ENCODE measurements around the gene MTHFD1L.
"Not testable (repeated sequence)": the region's sequence is repeated elsewhere in the genome, so short reads cannot be mapped to it uniquely, and the experiment has no call there.

Gene MTHFD1L

DNA sequence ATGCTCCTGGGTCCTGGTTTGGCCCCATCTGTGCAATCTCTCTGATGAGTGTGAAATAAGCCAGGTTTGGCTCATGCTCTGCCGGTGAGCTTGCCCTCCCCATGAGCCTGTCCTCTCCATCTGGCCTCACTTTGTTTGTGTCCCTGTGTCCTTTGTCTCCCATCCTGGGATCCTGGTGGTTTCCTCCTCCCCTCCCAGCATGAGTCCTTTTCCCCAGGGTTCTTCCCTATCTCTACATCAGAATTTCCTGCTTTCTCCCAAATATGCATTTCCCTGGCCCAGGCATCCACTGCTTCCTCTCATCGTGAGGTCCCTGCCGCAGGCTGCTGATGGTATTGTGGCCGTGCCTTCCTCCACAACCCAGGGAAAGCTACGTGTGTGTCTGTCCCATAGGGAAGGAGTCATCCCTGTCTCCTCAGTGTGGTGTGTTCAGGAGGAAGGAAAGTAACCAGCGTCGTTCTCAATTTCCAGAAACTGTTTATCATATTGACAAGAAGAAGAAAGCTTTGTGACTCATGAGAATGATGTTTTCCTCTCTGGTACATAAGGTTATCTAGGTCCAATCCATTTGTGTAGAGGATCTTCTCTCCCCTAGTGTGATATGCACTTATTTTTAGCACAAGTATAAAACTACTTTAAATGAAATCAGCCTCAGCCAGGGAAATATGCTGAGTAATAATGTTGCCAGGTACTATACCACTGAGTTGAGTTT, 180.2 kb downstream of the MTHFD1L start:
- DNase-seq (ENCODE audit: low read depth, low spot score); H3K27ac ChIP-seq (ENCODE audit: low read length); H3K4me1 ChIP-seq (ENCODE audit: control insufficient read depth, insufficient read depth, low read length); H3K9me3 ChIP-seq (ENCODE audit: control insufficient read depth, insufficient read depth, low read length); H3K36me3 ChIP-seq (ENCODE audit: control insufficient read depth, insufficient read depth, low read length); H3K27me3 ChIP-seq (ENCODE audit: control insufficient read depth, insufficient read depth, low read length); H3K4me3 ChIP-seq (ENCODE audit: low read length): not testable (repeated sequence)
- no CpG with 5 or more reads among the region's 7 CpGs for WGBS (ENCODE audit: insufficient coverage, insufficient read length)

DNA sequence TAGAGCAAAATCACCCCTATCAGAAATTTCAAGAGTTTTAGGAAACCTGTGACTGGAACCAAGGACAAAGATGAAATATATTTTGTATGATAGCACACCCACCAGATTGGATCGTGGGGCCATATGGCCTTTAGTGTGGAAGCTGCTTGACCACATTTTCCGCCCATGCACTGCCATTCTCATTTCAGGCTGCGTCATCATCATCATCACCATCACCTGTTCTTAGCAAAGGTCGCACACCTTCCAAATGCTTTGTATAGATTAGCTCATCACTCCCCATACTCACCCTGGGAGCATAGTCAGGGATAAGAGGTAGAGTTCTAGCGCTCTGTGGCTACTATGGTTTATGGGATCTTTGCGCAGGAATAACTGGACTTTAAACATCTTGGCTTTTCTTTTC, 185.7 kb downstream of the MTHFD1L start:
- no peak overlapping the region for H3K4me3 ChIP-seq (ENCODE audit: low read length)
- DNase-seq (ENCODE audit: low read depth, low spot score), result no peak
- WGBS (ENCODE audit: insufficient coverage, insufficient read length), result no CpG with 5 or more reads among the region's 6 CpGs
- H3K9me3 ChIP-seq (ENCODE audit: control insufficient read depth, insufficient read depth, low read length), result no peaks in the 10 kb centered on the region
- H3K36me3 ChIP-seq (ENCODE audit: control insufficient read depth, insufficient read depth, low read length), result no peaks in the 10 kb centered on the region
- no peaks in the 10 kb centered on the region for H3K4me1 ChIP-seq (ENCODE audit: control insufficient read depth, insufficient read depth, low read length)
- H3K27ac ChIP-seq (ENCODE audit: low read length), result no peak overlapping the region
- no peaks in the 10 kb centered on the region for H3K27me3 ChIP-seq (ENCODE audit: control insufficient read depth, insufficient read depth, low read length)

DNA sequence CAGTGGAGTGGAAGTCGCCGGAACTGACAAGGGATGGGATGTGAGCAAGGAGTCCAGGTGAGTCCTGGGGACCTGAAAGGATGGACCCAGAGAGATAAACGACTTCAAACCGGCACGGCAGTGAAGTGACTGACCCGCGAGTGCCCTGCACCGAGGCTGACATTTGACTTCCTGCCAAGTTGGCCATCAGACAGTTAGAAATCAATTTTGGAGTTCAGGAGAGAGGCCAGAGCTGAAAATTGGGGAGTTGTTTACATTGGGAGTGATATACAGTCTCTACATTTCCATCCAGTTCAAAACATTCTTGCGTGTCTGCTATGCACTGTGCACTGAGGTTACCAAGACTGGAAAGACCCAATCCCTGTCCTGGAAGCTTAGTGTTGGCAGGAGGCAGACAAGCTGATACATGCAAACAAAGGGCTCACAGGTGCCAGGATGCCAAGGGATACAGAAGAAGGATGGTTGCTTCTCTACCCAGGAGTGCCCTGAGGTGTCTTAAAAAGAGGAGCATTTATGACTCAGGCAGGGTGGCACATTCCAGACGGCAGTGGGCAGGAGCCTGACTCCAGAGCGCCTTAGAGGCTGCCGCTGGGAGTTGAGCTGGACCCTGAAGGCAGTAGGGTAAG, 186.6 kb downstream of the MTHFD1L start:
- Histone ChIP-seq H3K36me3 (ENCODE audit: control insufficient read depth, insufficient read depth, low read length) (no peaks in the 10 kb centered on the region), H3K4me1 (ENCODE audit: control insufficient read depth, insufficient read depth, low read length) (no peaks in the 10 kb centered on the region), H3K27me3 (ENCODE audit: control insufficient read depth, insufficient read depth, low read length) (no peaks in the 10 kb centered on the region), H3K9me3 (ENCODE audit: control insufficient read depth, insufficient read depth, low read length) (no peaks in the 10 kb centered on the region), H3K4me3 (ENCODE audit: low read length) (no peak overlapping the region), H3K27ac (ENCODE audit: low read length) (no peak overlapping the region)
- no CpG with 5 or more reads among the region's 12 CpGs for WGBS (ENCODE audit: insufficient coverage, insufficient read length)
- DNase-seq (ENCODE audit: low read depth, low spot score), result no peak

DNA sequence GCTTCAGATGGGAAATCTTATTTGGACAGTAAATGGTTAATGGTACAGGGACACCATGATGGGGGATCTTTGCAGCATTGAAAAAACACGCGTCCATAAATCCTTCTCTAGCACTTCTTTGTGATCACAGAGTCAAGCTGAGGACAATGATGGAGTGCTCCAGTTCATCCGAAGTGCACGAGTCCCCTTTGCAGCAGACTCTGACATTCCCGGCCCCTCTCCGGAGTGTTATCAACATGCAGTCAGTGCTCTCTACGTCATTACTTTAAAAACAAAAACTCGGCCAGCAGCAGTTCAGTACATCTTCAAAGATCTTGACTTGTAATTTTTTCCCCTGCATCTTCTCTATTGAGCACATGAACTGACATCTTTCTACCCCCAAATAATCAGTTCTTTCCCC, 188.8 kb downstream of the MTHFD1L start:
- DNase-seq (ENCODE audit: low read depth, low spot score), result no peak
- no peaks in the 10 kb centered on the region for H3K9me3 ChIP-seq (ENCODE audit: control insufficient read depth, insufficient read depth, low read length)
- no peaks in the 10 kb centered on the region for H3K27me3 ChIP-seq (ENCODE audit: control insufficient read depth, insufficient read depth, low read length)
- H3K4me3 ChIP-seq (ENCODE audit: low read length), result no peak overlapping the region
- no peaks in the 10 kb centered on the region for H3K4me1 ChIP-seq (ENCODE audit: control insufficient read depth, insufficient read depth, low read length)
- no peaks in the 10 kb centered on the region for H3K36me3 ChIP-seq (ENCODE audit: control insufficient read depth, insufficient read depth, low read length)
- no CpG with 5 or more reads among the region's 8 CpGs for WGBS (ENCODE audit: insufficient coverage, insufficient read length)
- no peak overlapping the region for H3K27ac ChIP-seq (ENCODE audit: low read length)

- no peak for DNase-seq (ENCODE audit: low read depth, low spot score)
- Histone ChIP-seq H3K27ac (ENCODE audit: low read length) (no peak overlapping the region), H3K9me3 (ENCODE audit: control insufficient read depth, insufficient read depth, low read length) (no peaks in the 10 kb centered on the region), H3K36me3 (ENCODE audit: control insufficient read depth, insufficient read depth, low read length) (no peaks in the 10 kb centered on the region), H3K4me1 (ENCODE audit: control insufficient read depth, insufficient read depth, low read length) (no peaks in the 10 kb centered on the region), H3K4me3 (ENCODE audit: low read length) (no peak overlapping the region), H3K27me3 (ENCODE audit: control insufficient read depth, insufficient read depth, low read length) (no peaks in the 10 kb centered on the region)
- no CpG with 5 or more reads among the region's 9 CpGs for WGBS (ENCODE audit: insufficient coverage, insufficient read length)
These were observed 190.9 kb downstream of the MTHFD1L start for GRCh38 chr6:151056230-151056907.

- Histone ChIP-seq H3K27me3 (ENCODE audit: control insufficient read depth, insufficient read depth, low read length) (no peaks in the 10 kb centered on the region), H3K4me3 (ENCODE audit: low read length) (no peak overlapping the region), H3K27ac (ENCODE audit: low read length) (no peak overlapping the region), H3K9me3 (ENCODE audit: control insufficient read depth, insufficient read depth, low read length) (no peaks in the 10 kb centered on the region), H3K36me3 (ENCODE audit: control insufficient read depth, insufficient read depth, low read length) (no peaks in the 10 kb centered on the region), H3K4me1 (ENCODE audit: control insufficient read depth, insufficient read depth, low read length) (no peaks in the 10 kb centered on the region)
- no CpG with 5 or more reads among the region's 3 CpGs for WGBS (ENCODE audit: insufficient coverage, insufficient read length)
- DNase-seq (ENCODE audit: low read depth, low spot score), result no peak
These were observed 191.6 kb downstream of the MTHFD1L start for GRCh38 chr6:151057061-151057460.

- Histone ChIP-seq H3K36me3 (ENCODE audit: control insufficient read depth, insufficient read depth, low read length) (no peaks in the 10 kb centered on the region), H3K27ac (ENCODE audit: low read length) (no peak overlapping the region), H3K27me3 (ENCODE audit: control insufficient read depth, insufficient read depth, low read length) (no peaks in the 10 kb centered on the region), H3K4me1 (ENCODE audit: control insufficient read depth, insufficient read depth, low read length) (no peaks in the 10 kb centered on the region), H3K9me3 (ENCODE audit: control insufficient read depth, insufficient read depth, low read length) (no peaks in the 10 kb centered on the region), H3K4me3 (ENCODE audit: low read length) (no peak overlapping the region)
- DNase-seq (ENCODE audit: low read depth, low spot score), result no peak
- no CpG with 5 or more reads among the region's 9 CpGs for WGBS (ENCODE audit: insufficient coverage, insufficient read length)
These were observed 192.7 kb downstream of the MTHFD1L start for GRCh38 chr6:151058021-151058733.

DNA sequence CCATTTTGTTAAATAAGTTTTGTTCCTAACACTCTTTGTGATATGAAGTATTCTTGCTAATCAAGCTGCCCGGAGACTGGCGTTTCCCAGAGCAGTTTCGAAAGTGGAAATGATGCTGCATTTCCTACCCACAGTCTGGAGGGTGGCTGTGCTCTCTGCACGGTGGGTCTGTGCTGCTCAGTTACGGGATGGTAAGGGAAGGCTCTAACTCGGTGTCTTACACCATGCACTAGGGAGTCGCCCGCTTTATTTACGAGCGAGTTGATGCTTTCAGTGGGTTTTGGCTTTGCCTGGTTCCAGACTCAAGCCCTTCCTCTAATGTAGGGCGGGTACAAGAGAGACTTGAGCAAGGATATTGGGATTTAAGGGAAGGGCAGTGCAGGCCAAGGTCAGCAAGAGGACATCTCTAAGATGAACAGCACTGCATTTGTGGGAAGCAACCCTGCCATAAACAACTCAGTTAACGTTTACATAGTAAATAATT, 194.2 kb downstream of the MTHFD1L start:
- H3K4me3 ChIP-seq (ENCODE audit: low read length), result no peak overlapping the region
- no peaks in the 10 kb centered on the region for H3K27me3 ChIP-seq (ENCODE audit: control insufficient read depth, insufficient read depth, low read length)
- no peaks in the 10 kb centered on the region for H3K9me3 ChIP-seq (ENCODE audit: control insufficient read depth, insufficient read depth, low read length)
- H3K27ac ChIP-seq (ENCODE audit: low read length), result no peak overlapping the region
- no CpG with 5 or more reads among the region's 12 CpGs for WGBS (ENCODE audit: insufficient coverage, insufficient read length)
- H3K4me1 ChIP-seq (ENCODE audit: control insufficient read depth, insufficient read depth, low read length), result no peaks in the 10 kb centered on the region
- H3K36me3 ChIP-seq (ENCODE audit: control insufficient read depth, insufficient read depth, low read length), result no peaks in the 10 kb centered on the region
- no peak for DNase-seq (ENCODE audit: low read depth, low spot score)

GRCh38 chr6:151060096-151060765, 194.7 kb downstream of the MTHFD1L start:
- peaks cover under 1% of the 10 kb centered on the region; the same call in 1 of the 2 replicates for H3K36me3 ChIP-seq (ENCODE audit: control insufficient read depth, insufficient read depth, low read length)
- H3K27me3 ChIP-seq (ENCODE audit: control insufficient read depth, insufficient read depth, low read length), result no peaks in the 10 kb centered on the region
- no CpG with 5 or more reads among the region's 8 CpGs for WGBS (ENCODE audit: insufficient coverage, insufficient read length)
- DNase-seq (ENCODE audit: low read depth, low spot score), result no peak
- H3K4me1 ChIP-seq (ENCODE audit: control insufficient read depth, insufficient read depth, low read length), result no peaks in the 10 kb centered on the region
- no peak overlapping the region for H3K27ac ChIP-seq (ENCODE audit: low read length)
- H3K4me3 ChIP-seq (ENCODE audit: low read length), result no peak overlapping the region
- H3K9me3 ChIP-seq (ENCODE audit: control insufficient read depth, insufficient read depth, low read length), result no peaks in the 10 kb centered on the region
